ENCODE results near the gene AK2. TPM values are rescaled to one million over a fixed set of nuclear protein-coding genes. Genes with fewer than 3 reads are reported as not detected.

Gene AK2
- total and polyA plus RNA-seq, 10 of the 15 experiments (the other 5 are each of a cell fraction or from before 2014, with no cell fraction given), result 52.3 to 500 (median 278) TPM

DNA sequence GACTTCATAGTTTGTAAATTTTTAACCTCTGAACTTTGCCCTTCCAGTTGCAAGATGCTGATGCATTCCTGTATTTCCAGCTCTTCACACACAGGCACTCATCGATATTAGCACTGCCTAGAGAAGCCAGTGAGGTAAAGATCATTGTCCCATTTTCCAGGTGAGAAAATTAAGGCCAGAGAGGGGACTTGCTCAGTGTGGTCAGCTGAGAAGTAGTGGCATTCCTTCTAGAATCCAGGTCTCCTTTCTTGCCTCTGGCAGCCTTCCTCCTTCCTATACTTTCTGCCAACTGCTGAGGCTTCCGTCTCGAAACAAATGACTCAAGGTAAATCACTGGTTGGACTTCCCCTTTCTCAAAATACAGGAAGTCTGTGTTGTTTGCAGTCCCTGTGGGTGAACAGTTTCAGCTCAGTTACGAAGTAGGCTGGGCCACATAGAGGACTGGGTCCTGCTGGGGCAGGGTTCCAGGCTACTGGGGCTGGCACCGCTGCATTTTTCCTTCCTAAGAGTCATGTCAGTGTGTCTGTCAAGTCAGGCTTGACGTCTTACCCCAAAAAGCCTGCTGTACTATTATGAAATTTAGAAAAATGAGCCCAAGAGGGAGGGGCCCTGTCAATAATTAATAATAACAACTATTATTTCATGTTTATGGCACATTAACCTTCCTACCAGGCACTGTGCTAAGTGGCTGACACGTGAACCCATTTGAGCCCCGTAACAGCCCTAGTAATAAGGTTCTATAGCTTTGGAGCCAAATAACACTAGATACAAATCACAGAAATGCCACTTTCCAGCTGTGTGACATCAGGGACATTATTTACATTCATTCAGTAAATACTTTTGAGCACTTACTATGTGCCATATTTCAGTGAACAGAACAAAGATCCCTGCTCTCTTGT, 55.4 kb downstream of the AK2 start (continued):
- TF ChIP-seq, protein P1, sequence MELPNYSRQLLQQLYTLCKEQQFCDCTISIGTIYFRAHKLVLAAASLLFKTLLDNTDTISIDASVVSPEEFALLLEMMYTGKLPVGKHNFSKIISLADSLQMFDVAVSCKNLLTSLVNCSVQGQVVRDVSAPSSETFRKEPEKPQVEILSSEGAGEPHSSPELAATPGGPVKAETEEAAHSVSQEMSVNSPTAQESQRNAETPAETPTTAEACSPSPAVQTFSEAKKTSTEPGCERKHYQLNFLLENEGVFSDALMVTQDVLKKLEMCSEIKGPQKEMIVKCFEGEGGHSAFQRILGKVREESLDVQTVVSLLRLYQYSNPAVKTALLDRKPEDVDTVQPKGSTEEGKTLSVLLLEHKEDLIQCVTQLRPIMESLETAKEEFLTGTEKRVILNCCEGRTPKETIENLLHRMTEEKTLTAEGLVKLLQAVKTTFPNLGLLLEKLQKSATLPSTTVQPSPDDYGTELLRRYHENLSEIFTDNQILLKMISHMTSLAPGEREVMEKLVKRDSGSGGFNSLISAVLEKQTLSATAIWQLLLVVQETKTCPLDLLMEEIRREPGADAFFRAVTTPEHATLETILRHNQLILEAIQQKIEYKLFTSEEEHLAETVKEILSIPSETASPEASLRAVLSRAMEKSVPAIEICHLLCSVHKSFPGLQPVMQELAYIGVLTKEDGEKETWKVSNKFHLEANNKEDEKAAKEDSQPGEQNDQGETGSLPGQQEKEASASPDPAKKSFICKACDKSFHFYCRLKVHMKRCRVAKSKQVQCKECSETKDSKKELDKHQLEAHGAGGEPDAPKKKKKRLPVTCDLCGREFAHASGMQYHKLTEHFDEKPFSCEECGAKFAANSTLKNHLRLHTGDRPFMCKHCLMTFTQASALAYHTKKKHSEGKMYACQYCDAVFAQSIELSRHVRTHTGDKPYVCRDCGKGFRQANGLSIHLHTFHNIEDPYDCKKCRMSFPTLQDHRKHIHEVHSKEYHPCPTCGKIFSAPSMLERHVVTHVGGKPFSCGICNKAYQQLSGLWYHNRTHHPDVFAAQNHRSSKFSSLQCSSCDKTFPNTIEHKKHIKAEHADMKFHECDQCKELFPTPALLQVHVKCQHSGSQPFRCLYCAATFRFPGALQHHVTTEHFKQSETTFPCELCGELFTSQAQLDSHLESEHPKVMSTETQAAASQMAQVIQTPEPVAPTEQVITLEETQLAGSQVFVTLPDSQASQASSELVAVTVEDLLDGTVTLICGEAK (IDR thresholded peaks at IDR 0.05; ENCODE audit: borderline replicate concordance), result 0 out of 2 replicates have a peak, but pooled peaks have one; percentile 18
- TF ChIP-seq STAT1 (conservative IDR thresholded peaks at IDR 0.05) (no peak), IKZF2 (IDR thresholded peaks at IDR 0.05) (peak; percentile 99), WRNIP1 (IDR thresholded peaks at IDR 0.05; ENCODE audit: borderline replicate concordance, low read depth, low read length) (no peak), NRF1 (conservative IDR thresholded peaks at IDR 0.05; ENCODE audit: low read depth, low read length) (no peak), NR2F1 (conservative IDR thresholded peaks at IDR 0.05) (peak; percentile 92), ZNF384 (IDR thresholded peaks at IDR 0.05; ENCODE audit: borderline replicate concordance, low read depth, low read length) (no peak), TARDBP (IDR thresholded peaks at IDR 0.05; ENCODE audit: borderline replicate concordance) (no peak), CHD1 (IDR thresholded peaks at IDR 0.05; ENCODE audit: low read depth, low read length) (no peak), KAT2A (conservative IDR thresholded peaks at IDR 0.05; ENCODE audit: control insufficient read depth, low read depth, low read length) (no peak), BHLHE40 (IDR thresholded peaks at IDR 0.05; ENCODE audit: borderline replicate concordance in 1 of 2, low read depth in 2 of 2, low read length in 1 of 2) (peak; percentile 40 to 43; a peak in 1 of 4 replicates), MYC (IDR thresholded peaks at IDR 0.05; ENCODE audit: insufficient read depth, insufficient read length, insufficient replicate concordance, low read length, severe bottlenecking) (no peak), RFX5 (IDR thresholded peaks at IDR 0.05; ENCODE audit: low read depth, low read length) (peak; percentile 89), CREM (IDR thresholded peaks at IDR 0.05; ENCODE audit: low read depth) (peak; percentile 70), POLR2AphosphoS2 (IDR thresholded peaks at IDR 0.05; ENCODE audit: low read depth, low read length) (no peak; the same call in 1 of the 2 replicates), RUNX3 (IDR thresholded peaks at IDR 0.05; ENCODE audit: low read length) (peak; percentile 82), ZNF274 (IDR thresholded peaks at IDR 0.05; ENCODE audit: insufficient read depth, insufficient read length) (no peak), YBX1 (IDR thresholded peaks at IDR 0.05) (no peak), LARP7 (IDR thresholded peaks at IDR 0.05) (0 out of 2 replicates have a peak, but pooled peaks have one; percentile 16)
- TF ChIP-seq, protein P2, sequence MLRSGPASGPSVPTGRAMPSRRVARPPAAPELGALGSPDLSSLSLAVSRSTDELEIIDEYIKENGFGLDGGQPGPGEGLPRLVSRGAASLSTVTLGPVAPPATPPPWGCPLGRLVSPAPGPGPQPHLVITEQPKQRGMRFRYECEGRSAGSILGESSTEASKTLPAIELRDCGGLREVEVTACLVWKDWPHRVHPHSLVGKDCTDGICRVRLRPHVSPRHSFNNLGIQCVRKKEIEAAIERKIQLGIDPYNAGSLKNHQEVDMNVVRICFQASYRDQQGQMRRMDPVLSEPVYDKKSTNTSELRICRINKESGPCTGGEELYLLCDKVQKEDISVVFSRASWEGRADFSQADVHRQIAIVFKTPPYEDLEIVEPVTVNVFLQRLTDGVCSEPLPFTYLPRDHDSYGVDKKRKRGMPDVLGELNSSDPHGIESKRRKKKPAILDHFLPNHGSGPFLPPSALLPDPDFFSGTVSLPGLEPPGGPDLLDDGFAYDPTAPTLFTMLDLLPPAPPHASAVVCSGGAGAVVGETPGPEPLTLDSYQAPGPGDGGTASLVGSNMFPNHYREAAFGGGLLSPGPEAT (IDR thresholded peaks at IDR 0.05; ENCODE audit: low read depth), result peak; percentile 98
